Measurements from ENCODE around the gene CNIH3.

CNIH3 gene

DNA sequence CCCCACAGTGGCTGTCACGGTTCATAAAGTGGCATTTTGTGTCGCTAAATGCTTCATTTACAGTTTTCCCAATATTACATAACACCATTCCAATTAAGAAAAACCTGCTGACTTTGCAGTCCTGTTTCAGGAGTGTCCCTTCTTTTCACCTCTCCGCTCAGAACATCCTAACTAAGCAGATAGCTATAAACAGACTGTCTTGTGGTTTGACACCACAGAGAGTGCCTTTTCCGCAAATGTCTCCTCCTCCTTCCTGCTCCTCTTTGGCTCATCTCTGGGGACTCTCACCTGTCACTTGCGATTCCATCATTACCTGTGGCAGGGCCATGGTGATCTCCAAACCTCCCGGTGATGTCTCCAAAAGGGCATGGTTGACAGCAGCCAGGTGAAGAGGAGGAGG is 119.0 kb downstream of the CNIH3 start:
- peaks cover 10 to 26% of the 10 kb centered on the region in 2 donors for H3K4me1 Mint-ChIP-seq
- DNase-seq (no peak), ATAC-seq (replicated peaks) (no peak)
- no peaks in the 10 kb centered on the region for H3K9me3 Mint-ChIP-seq
- H3K27me3 Mint-ChIP-seq, result peaks cover 4 to 6% of the 10 kb centered on the region in 2 donors
- no peaks in the 10 kb centered on the region for H3K36me3 Mint-ChIP-seq
- H3K27ac Mint-ChIP-seq, result no peak overlapping the region
- H3K4me3 Mint-ChIP-seq, result no peak overlapping the region

DNA sequence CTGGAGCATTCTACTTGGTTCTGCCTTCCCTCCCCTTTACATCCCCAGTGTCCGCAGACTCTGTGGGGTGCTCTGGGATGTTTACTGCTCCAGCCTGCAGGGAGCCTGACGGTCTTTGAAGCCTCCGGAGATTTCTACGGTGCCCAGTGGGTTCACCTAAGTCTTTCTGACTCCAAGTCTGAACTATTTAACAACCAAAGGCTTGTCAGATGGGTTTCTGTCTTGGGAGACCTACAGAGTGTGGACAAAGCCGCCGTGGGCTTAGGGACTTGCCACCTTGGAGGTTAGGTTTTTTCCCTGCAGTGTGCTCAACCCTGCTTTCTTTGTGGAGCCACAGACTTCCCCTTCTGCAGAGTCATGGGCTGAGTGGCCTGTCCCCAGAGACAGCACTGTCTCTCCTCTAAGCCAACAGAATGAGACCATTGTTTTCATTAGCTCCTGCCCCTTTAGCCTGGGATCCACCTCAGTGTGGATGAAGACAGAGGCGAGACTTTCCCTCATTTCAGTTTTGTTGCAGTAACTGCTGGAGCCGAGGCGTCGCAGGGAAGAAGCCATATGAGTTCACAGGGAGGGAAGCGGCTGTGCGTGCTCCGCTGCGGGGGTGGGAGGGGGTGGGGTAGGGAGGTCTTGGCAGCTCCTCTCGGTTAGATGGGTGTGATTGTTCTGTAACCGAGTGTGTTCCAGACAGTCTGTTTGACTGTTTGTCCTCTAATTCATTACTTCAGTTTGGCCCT is 120.7 kb downstream of the CNIH3 start:
- peak overlapping the region; percentile 48 to 62 for H3K4me3 Mint-ChIP-seq
- DNase-seq (peak; percentile 51), ATAC-seq (replicated peaks) (peak; percentile 90 to 95)
- H3K4me1 Mint-ChIP-seq, result peaks cover 10 to 28% of the 10 kb centered on the region in 2 donors
- no peaks in the 10 kb centered on the region for H3K9me3 Mint-ChIP-seq
- H3K27me3 Mint-ChIP-seq, result peaks cover 4 to 6% of the 10 kb centered on the region in 2 donors
- H3K36me3 Mint-ChIP-seq, result no peaks in the 10 kb centered on the region
- H3K27ac Mint-ChIP-seq, result peak overlapping the region; percentile 42

DNA sequence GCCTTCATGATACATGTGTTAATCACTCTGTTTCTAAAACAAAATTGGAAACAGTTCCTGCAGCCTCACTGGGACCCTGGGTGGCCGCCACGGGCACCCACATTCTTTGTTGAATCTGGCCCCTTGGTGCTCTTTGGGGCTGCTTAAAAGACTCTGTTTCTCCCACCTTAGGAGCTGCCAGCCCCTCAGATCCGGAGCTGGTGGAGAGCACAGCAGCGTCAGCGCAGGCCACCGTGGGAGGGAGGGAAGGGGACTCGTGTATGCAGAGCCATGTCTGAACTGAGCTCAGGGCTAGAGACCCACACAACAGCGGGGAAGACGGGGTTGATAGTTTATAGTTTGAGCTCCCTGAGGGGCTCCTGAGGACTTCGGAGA is 121.2 kb downstream of the CNIH3 start:
- ATAC-seq (replicated peaks), result no peak
- peaks cover 10 to 28% of the 10 kb centered on the region in 2 donors for H3K4me1 Mint-ChIP-seq
- no peak for DNase-seq
- no peaks in the 10 kb centered on the region for H3K36me3 Mint-ChIP-seq
- peaks cover 4 to 6% of the 10 kb centered on the region in 2 donors for H3K27me3 Mint-ChIP-seq
- no peak overlapping the region for H3K4me3 Mint-ChIP-seq
- H3K27ac Mint-ChIP-seq, result no peak overlapping the region
- H3K9me3 Mint-ChIP-seq, result no peaks in the 10 kb centered on the region

DNA sequence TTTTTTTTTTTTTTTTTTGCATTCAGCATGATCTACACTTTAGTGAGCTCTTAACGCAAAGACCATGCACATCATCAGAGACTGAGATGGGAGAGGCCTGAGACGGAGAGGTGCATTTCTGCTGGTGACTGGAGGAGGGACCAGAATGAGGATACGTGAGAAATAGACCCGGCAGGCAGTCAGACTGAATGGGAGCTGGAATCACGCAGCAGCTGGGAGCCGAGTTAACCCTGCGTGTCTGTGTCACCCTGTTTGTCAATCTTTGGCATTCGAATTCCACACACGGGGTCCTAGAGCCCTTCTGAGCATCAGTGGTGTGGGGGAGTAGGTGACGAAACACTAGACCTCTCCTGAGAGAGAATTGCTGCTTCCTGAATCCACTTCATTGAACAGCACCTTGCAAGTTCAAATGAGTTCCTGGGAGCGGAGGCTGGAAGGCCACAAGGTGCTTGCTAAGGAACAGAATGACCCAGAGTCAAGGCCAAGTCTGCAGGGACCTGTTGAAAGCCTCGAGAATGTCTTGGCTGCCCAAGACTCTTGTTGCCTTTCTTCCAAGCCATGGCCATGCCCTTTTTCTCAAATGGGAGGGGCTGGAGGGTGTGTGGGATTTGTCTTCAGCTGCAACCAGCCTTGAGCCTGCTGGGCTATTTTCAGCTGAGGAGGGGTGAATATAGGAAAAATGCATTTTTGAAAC is 123.3 kb downstream of the CNIH3 start:
- Mint-ChIP-seq H3K27ac (no peak overlapping the region), H3K36me3 (no peaks in the 10 kb centered on the region), H3K9me3 (no peaks in the 10 kb centered on the region), H3K4me1 (peaks cover 7 to 17% of the 10 kb centered on the region in 2 donors), H3K4me3 (no peak overlapping the region), H3K27me3 (peaks cover 4 to 6% of the 10 kb centered on the region in 2 donors)
- no peak for DNase-seq
- no peak for ATAC-seq (replicated peaks)

DNA sequence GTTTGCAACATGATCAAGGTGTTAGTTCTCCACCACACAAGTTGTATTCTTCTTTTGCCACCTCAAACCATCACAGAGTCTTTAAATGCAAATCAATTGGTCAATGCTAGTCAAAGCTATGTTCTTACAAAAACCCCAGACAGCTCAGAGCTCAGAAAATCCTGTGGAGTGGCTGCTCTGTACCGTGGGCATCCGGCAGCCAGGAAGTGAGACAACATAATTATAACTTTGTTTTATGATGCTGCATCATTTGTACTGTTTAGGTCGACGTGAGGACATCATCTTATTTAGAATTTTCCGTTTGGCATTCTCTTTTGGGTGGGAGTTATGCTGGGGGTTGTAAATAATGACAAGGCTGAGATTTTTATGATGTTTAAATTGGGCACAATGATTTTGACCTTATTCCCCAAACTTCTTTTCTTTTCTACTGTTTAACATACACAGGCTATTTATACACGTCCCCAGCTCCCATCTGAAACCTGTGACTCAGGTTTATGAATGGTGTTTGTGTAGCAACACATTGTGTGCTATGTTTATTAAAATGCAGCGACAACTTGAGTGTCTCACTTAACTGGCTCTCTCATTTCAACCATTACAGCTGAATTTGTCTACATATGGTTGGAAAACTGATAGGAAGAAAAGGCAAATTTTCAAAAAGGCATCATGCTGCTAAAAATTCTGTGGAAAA is 124.0 kb downstream of the CNIH3 start:
- no peak overlapping the region for H3K27ac Mint-ChIP-seq
- ATAC-seq (replicated peaks) (no peak), DNase-seq (no peak)
- H3K9me3 Mint-ChIP-seq, result no peaks in the 10 kb centered on the region
- H3K27me3 Mint-ChIP-seq, result peaks cover 6% of the 10 kb centered on the region in 2 donors
- no peak overlapping the region for H3K4me3 Mint-ChIP-seq
- no peaks in the 10 kb centered on the region for H3K36me3 Mint-ChIP-seq
- H3K4me1 Mint-ChIP-seq, result peaks cover 7 to 17% of the 10 kb centered on the region in 2 donors

DNA sequence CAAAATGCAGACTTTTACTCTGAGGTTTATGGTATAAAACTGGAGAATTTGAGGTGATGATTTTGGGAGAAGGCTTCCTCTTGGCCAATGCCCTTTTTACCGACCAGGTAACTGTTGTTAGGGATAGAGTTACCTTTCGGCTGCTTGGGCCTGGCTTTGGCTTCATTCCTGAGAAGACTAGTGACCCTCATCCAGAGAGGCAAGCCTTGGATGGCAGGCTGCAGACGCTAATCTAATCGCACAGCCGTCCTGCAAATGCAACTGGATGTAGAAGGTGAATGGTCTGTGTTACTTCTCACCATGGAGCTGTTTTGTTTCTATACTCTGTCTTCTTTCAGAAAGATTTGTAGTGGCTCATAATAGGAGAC is 124.6 kb downstream of the CNIH3 start:
- no peaks in the 10 kb centered on the region for H3K9me3 Mint-ChIP-seq
- H3K36me3 Mint-ChIP-seq, result no peaks in the 10 kb centered on the region
- peaks cover 6 to 8% of the 10 kb centered on the region in 2 donors for H3K27me3 Mint-ChIP-seq
- peaks cover 5 to 18% of the 10 kb centered on the region in 2 donors for H3K4me1 Mint-ChIP-seq
- no peak for DNase-seq
- no peak for ATAC-seq (replicated peaks)
- no peak overlapping the region for H3K4me3 Mint-ChIP-seq
- H3K27ac Mint-ChIP-seq, result no peak overlapping the region

DNA sequence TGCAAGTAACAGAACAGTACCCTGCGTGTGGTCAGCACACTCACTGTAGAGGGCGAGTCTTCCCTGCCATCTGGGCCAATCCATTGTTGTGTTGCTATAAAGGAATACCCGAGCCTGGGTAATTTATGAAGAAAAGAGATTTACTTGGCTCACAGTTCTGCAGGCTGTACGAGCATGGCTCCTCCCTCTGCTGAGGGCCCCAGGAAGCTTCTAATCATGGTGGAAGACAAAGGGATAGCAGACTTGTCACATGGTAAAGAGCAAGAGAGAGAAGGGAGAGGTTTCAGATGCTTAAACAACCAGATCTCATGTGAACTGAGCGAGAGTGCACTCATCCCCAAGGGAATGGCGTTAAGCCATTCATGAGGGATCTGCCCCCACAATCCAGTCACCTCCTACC is 126.2 kb downstream of the CNIH3 start:
- Mint-ChIP-seq H3K36me3 (no peaks in the 10 kb centered on the region), H3K4me3 (no peak overlapping the region), H3K27me3 (peaks cover 0 to 4% of the 10 kb centered on the region in 2 donors), H3K27ac (no peak overlapping the region), H3K4me1 (peaks cover 6 to 15% of the 10 kb centered on the region in 2 donors), H3K9me3 (no peaks in the 10 kb centered on the region)
- ATAC-seq (replicated peaks) (no peak), DNase-seq (no peak)

DNA sequence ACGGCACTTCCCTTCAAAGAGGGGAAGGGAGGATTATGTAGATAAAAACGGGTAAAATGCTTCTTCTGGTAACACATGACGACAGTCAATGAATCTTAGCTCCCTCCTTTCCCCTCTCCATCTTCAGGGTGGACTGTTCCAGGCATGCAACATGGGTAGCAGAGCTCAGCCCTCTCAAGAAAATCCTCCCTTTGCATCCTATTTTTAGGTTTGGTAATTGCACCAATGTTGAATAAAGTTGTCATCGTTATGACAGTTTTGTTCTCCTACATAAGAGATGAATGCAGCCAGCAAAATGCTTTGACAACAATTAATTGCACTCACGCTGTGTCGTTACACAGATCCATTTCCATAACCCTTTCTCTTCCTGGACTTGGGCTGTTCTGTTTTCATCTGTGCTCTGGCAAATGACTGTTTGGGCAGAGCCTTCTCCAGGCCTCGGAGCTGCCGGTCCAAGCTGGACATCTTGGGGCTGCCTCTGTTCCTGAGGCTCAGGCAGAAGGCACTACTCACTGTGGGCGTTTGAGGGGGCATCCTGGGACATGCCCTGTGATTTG is 127.6 kb downstream of the CNIH3 start:
- H3K4me3 Mint-ChIP-seq, result no peak overlapping the region
- no peak for ATAC-seq (replicated peaks)
- no peaks in the 10 kb centered on the region for H3K36me3 Mint-ChIP-seq
- peaks cover 0 to 4% of the 10 kb centered on the region in 2 donors for H3K27me3 Mint-ChIP-seq
- DNase-seq, result no peak
- H3K9me3 Mint-ChIP-seq, result no peaks in the 10 kb centered on the region
- H3K4me1 Mint-ChIP-seq, result peaks cover 6 to 15% of the 10 kb centered on the region in 2 donors
- no peak overlapping the region for H3K27ac Mint-ChIP-seq

DNA sequence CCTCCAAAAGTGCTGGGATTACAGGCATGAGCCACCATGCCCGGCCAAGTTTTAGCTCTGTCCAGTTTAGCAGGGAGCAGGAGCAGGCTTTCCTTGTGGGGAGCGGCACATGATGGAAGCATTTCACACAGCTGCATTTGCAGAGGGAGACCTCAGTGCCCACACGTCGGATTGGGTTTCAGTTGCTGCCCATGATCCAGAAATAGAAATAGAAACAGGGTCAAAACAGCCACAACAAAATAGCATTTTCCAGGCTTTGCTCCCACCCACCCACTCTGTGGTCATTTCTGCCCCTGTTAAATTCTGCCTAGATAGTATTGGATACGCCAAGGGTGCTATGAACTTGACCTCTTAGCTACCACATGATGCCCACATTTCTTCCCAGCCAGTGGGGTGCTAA is 128.4 kb downstream of the CNIH3 start:
- Mint-ChIP-seq H3K9me3 (no peaks in the 10 kb centered on the region), H3K36me3 (no peaks in the 10 kb centered on the region), H3K4me3 (no peak overlapping the region), H3K27me3 (peaks cover 0 to 4% of the 10 kb centered on the region in 2 donors), H3K27ac (no peak overlapping the region), H3K4me1 (peaks cover 6 to 15% of the 10 kb centered on the region in 2 donors)
- DNase-seq, result no peak
- ATAC-seq (replicated peaks), result no peak

DNA sequence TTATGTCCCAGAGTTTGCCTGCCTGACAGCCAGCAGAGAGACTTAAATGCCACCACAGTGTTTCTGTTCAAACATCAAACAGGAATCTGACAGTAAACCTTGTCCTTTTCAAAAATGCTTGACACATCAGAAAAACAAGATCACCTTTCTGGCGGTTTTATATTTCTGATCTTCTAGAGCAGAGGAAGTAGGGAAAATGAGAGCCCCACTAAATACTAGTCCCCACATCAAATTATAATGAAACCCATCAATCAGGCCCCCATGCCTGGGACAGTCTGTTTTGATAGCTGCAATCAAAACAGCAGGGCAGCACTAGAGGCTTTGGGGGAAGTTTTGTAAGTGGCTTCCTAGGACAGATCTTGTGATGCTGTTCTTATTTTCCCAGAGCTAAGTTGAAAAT is 129.3 kb downstream of the CNIH3 start:
- H3K27me3 Mint-ChIP-seq, result peaks cover 0 to 6% of the 10 kb centered on the region in 2 donors
- H3K36me3 Mint-ChIP-seq, result no peaks in the 10 kb centered on the region
- no peak overlapping the region for H3K27ac Mint-ChIP-seq
- no peaks in the 10 kb centered on the region for H3K9me3 Mint-ChIP-seq
- H3K4me1 Mint-ChIP-seq, result peaks cover 6 to 8% of the 10 kb centered on the region in 2 donors
- H3K4me3 Mint-ChIP-seq, result no peak overlapping the region
- ATAC-seq (replicated peaks), result no peak
- DNase-seq, result no peak

DNA sequence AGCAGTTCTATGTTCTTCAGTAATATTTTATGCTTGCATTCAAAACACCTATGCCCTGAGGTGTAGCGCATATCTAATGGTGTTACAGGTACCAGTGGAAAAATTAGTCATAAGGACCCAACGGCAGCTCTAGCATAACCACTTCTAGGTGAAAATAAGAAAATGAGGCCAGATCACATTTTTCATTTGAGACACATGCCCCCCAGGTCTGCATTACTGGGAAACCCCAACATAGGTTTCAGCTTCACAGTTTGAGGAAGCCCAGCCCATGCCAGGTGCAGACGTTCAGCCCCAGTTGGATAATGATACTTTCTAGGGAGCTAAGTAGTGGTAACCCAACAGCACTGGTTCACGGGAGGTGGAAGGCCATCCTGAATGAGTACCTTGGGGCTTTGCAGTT is 129.8 kb downstream of the CNIH3 start:
- Mint-ChIP-seq H3K27me3 (peaks cover 0 to 7% of the 10 kb centered on the region in 2 donors), H3K36me3 (no peaks in the 10 kb centered on the region), H3K27ac (no peak overlapping the region), H3K4me3 (no peak overlapping the region), H3K9me3 (no peaks in the 10 kb centered on the region), H3K4me1 (peaks cover 6 to 8% of the 10 kb centered on the region in 2 donors)
- ATAC-seq (replicated peaks) (peak; percentile 56 to 66), DNase-seq (no peak)

DNA sequence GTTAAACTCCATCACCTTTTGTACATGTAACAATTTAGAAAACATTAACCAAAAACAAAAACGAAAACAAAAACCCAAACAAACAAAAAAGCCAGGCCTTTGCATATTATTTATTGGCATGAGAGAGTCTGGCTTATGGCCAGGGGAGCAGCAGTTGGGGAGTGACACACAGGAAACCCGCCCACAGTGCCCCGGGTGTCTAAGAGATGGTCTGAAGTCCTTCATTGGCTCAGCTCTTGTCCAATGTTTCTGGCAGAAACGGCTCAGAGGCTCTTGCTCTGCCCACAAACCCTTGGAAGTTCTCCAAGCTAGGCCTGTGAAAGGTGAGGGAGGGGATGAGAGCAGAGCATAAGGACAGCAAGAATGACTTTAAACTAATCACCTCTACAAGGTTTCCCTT is 131.5 kb downstream of the CNIH3 start:
- Mint-ChIP-seq H3K9me3 (no peaks in the 10 kb centered on the region), H3K4me3 (no peak overlapping the region), H3K27ac (no peak overlapping the region), H3K36me3 (no peaks in the 10 kb centered on the region), H3K27me3 (peaks cover 0 to 7% of the 10 kb centered on the region in 2 donors), H3K4me1 (peaks cover 6 to 8% of the 10 kb centered on the region in 2 donors)
- ATAC-seq (replicated peaks), result peak in 1 of 2 donors; percentile 38
- no peak for DNase-seq

DNA sequence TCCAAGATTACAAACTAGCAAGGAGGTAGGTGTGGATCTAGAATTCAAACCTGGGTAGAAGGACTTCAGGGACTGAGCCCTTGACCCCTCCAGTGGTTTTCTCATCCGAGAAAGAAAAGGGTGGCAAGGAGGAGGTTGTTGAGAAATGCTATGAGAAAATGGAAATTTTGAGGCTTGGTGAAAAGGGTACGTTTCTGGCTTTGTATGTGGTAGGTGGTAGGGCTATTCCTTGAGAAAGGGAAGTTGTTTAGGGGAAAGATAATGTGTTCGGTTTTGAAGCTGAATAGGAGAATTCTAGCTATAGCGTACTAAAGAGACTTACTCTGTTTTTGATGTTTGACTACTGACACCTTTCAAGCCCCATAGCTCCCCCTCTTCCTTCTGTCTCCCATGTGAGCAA is 133.8 kb downstream of the CNIH3 start:
- Mint-ChIP-seq H3K27me3 (peaks cover 0 to 7% of the 10 kb centered on the region in 2 donors), H3K4me3 (no peak overlapping the region), H3K27ac (no peak overlapping the region), H3K9me3 (no peaks in the 10 kb centered on the region), H3K4me1 (peaks cover 6 to 8% of the 10 kb centered on the region in 2 donors), H3K36me3 (no peaks in the 10 kb centered on the region)
- DNase-seq, result no peak
- no peak for ATAC-seq (replicated peaks)

DNA sequence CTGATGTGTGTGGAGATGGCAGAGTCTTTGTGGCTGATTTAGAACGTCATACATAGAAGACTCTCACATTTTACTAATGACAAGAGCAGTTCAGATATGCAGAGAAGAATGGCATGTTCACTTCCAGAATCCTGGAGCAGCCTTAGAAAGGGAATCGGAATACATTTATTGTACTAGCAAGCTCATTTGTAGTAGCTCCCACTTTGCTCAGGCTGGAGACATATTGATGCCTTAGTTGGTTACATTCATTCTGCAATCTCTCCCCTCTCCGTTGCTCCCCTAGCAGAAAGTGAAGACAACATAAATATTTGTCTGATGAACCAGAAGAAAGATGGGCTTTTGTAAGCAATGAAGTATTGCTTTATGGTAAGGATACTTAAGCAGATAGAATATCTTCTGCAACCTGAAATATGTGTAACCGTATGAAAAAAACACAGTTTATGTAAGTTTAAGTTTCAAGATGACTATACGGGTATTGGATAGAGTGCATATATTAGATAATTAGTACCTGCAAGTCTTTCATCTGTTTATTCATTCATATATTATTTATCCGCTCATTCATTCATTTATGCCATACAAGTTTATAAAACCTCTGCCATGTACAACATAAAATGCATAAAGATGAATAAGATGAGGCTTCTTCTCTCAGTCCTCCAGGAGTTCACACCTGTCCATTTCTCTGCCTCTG is 135.7 kb downstream of the CNIH3 start:
- no peak for ATAC-seq (replicated peaks)
- H3K4me1 Mint-ChIP-seq, result peaks cover 0 to 3% of the 10 kb centered on the region in 2 donors
- H3K9me3 Mint-ChIP-seq, result no peaks in the 10 kb centered on the region
- DNase-seq, result no peak
- H3K27ac Mint-ChIP-seq, result no peak overlapping the region
- no peaks in the 10 kb centered on the region for H3K36me3 Mint-ChIP-seq
- H3K27me3 Mint-ChIP-seq, result peaks cover 0 to 10% of the 10 kb centered on the region in 2 donors
- no peak overlapping the region for H3K4me3 Mint-ChIP-seq
